NCI-H1417 (cell line): ENCODE measurements around the gene PSMA8.
"Not testable (repeated sequence)": the region's sequence is repeated elsewhere in the genome, so short reads cannot be mapped to it uniquely, and the experiment has no call there.

Source experiments
- DNase-seq, 3 experiments: peaks; one replicate each; lab custom pipeline; 2025; lab: John Stamatoyannopoulos, UW

The PSMA8 gene

DNA sequence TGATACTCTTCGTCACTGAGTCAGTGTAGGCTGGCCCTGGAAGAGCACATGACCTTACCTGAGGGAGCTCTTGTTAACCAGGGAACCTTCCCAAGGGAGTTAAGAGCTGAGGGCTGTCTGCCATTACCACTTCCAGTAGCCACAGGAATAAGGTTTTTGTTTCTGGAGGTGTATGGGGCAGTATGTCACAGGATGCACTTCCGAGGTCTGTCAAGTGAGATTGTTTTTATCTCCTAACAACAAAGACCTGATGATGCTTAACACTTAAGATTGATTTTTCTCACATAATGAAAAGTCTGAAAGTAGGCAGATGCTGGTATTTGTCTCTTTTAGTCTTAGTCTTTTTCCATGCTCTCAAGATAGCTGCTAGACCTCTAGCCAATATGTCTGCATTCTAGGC is 41.8 kb downstream of the PSMA8 start:
- no peak for DNase-seq

DNA sequence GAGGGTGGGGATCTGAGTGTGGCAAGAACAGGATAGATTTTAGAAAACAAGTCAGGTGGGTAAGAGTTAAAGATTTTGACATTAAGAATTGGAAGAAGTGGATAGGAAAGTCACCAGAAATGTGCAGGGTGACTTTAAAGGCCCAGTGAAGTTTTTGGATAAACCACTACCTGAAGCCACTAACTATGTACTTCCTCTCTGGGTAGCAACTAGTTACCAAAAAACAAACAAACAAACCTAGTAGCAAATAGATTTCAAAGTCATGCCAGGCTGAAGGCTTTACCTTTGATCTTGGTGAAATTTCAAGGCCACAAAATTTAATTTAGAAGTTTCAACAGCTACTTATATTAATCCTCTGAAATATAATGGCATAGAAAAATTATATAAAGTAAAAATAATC is 42.5 kb downstream of the PSMA8 start:
- DNase-seq: no peak

DNA sequence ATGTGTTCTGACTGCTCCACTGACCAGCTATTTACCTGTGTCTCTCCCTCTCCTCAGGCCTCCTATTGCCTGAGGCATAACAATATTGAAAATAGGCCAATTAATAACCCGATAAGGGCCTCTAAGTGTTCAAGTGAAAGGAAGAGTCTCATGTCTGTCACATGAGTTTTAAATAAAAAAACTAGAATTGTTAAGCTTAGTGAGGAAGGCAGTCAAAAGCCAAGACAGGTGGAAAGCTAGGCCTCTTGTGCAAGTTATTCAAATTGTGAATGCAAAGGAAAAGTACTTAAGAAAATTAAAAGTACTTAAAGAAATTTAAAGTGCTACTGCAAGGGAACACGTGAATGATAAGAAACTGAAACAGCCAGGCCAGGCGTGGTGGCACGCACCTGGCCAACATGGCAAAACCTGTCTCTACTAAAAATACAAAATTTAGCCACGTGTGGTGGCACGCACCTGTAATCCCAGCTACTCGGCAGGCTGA is 47.7 kb downstream of the PSMA8 start:
- peak in 1 of 3 experiments; percentile 17 for DNase-seq

DNA sequence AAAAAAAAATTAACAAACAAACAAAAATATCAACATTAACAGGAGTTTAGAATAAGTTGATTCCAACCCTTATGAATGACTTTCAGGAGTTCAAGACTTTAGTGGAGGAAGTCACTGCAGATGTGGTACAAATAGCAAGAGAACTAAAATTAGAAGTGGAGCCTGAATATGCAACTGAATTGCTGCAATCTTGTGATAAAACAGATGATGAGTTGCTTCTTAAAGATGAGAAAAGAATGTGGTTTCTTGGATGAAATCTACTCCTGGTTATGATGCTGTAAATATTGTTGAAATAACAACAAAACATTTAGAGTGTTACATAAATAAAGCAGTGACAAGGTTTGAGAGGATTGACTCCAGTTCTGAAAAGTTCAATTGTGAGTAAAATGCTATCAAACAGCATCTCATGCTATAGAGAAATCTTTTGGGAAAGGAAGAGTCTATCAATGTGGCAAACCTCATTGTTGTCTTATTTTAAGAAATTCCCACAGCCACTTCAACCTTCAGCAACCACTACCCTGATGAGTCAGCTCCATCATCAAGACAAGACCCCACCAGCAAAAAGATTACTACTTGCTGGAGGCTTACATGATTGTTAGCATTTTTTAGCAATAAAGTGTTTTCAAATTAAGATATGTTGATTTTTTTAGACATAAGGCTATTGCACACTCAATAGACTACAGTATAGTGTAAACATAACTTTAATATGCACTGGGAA is 49.9 kb downstream of the PSMA8 start:
- DNase-seq: no peak

DNA sequence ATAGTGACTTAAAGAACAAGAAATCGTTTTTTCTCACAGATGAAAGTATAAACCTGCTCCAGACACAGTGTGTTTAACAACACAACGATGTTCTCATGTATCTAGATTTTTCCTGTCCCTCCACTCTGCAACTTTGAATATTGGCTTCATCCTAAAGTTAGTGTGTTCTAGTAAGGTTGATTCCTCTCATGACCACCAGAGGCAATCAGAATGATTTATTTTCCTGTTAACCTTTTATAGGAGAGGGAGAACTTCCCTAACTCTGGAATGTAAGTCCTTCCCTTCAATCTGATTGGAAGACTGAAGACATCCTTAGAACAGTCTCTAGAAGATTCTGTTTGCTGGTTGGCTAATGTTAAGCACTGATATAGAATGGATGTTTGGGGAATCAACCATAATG is 51.6 kb downstream of the PSMA8 start:
- peak in 1 of 3 experiments; percentile 12 for DNase-seq

DNA sequence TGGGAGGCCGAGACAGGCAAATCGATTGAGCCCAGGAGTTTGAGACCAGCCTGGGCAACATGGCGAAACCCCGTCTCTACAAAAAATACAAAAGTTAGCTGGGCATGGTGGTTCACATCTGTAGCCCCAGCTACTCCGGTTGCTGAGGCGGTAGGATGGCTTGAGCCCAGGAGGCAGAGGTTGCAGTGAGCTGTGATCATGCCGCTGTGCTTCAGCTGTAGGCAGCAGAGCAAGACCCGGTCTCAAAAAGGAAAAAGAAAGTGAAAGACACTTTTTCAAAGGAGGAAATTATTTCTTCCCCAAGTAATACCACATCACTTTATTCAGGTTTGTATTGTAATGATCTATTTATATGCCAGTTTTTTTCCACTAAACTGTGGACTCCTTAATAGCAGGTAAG is 56.8 kb downstream of the PSMA8 start:
- DNase-seq: no peak

DNA sequence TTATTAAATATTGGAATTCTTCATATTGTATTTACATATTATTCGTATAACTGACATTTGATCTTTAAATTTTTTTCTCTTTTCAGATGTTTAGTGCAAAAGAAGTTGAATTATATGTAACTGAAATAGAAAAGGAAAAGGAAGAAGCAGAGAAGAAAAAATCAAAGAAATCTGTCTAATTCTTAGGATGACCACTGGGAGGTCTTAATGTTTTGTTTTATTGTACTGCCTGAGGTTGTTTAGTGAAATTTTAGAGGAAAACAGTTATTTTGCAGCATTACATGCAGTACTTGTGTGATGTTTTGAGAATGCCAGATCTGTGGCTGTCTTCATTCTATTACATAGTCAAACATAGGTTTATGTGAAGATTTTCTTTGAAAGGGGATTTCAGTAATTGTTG is 58.6 kb downstream of the PSMA8 start:
- DNase-seq: no peak

DNA sequence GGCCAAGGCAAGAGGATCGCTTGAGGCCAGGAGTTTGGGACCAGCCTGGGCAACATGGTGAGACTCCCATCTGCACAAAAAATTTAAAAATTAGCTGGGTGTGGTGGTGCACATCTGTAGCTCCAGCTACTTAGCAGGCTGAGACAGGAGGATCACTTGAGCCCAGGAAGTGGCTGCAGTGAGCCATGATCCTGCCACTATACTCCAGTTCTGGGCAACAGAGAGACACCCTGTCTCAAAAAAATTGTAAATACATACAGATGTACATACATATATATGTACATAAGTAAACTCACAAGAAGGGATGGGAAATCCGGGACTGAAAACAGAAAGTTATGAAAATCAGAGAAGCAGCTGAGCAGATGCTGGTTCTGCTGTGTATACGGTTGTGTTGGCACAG is 62.9 kb downstream of the PSMA8 start:
- DNase-seq: no peak

DNA sequence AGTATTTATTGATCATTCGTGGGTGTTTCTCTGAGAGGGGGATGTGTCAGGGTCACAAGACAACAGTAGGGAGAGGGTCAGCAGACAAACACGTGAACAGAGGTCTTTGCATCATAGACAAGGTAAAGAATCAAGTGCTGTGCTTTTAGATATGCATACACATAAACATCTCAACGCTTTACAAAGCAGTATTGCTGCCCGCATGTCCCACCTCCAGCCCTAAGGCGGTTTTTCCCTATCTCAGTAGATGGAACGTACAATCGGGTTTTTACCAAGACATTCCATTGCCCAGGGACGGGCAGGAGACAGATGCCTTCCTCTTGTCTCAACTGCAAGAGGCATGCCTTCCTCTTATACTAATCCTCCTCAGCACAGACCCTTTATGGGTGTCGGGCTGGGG is 68.3 kb downstream of the PSMA8 start:
- not testable (repeated sequence) for DNase-seq

DNA sequence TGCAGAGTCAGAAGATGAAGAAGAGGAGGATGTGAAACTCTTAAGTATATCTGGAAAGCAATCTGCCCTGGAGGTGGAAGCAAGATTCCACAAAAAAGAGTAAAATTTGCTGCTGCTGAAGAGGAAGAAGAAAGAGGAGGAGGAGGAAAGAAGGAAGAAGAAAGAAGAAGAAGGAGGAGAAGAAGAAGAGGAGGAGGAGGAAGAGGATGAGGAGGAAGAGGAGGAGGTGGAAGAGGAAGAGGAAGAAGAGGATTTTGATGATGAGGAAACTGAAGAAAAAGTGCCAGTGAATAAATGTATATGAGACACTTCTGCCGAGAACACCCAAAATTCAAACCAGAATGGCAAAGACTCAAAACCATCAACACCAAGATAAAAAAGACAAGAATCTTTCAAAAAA is 71.6 kb downstream of the PSMA8 start:
- no peak for DNase-seq

DNA sequence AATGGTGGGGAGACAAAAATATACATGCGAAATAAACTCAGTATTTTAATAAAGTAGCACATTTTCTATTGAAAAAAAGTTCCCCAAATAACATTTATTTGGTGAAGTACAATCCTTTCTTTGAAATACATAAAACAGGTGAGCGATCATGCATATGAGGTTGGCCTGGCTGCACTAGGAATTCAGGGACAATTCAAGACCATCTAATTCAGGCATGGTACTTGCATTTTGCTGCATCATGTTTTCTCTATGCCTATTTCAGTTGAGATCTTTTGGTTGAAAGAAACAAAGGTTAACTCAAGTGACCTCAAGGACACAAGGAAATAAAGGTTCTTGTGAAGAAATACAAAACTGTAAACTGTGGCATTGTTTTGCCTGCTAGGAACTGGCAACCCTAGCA is 72.8 kb downstream of the PSMA8 start:
- no peak for DNase-seq

DNA sequence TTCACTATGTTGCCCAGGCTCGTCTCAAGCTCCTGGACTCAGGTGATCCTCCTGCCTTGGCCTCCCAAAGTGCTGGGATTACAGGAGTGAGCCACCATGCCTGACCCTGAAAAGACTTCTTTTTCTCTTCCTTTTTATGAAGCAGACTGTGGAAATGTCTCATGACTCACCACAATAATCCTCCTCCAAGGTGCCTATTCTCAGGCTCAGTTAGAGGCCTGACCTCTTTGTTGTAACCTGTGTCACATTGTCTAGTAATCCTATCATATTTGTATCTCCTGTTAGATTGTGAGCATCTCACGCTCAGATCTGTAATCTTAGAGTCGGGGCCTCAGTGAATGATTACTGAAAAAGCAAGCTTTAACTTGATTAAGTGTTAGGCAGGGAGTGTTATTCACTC is 74.3 kb downstream of the PSMA8 start:
- DNase-seq: no peak

DNA sequence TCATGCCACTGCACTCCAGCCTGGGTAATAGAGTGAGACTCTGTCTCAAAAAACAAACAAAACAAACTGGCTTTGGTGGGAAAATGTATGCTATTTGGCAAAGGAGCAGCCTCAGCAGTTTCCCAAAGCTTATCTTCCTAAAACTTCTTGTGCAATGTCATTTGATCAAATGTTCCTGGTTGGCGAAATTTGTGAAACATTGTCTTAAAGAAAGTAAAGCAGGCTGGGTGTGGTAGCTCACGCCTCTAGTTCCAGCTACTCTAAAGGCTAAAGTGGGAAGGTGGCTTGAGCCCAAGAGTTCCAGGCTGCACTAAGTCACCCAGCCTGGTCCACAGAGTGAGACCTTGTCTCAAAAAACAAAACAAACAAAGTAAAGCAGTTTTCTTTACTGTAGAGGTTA is 75.3 kb downstream of the PSMA8 start:
- DNase-seq: no peak

DNA sequence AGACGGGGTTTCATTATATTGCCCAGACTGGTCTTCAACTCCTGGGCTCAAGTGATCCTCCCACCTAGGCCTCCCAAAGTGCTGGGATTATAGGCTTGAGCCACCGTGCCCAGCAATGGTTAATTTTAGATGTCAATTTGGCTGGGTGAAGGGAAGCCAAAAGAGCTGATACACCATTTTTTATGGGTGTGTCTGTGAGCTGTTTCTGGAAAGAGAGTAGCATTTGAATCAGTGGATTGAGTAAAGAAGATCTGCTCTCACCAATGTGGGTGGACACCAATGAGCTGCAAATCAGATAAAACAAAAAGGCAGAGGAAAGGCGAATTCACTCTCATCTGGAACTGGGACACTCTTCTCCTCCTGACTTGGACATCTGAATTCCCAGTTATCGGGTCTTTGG is 76.5 kb downstream of the PSMA8 start:
- DNase-seq: no peak

DNA sequence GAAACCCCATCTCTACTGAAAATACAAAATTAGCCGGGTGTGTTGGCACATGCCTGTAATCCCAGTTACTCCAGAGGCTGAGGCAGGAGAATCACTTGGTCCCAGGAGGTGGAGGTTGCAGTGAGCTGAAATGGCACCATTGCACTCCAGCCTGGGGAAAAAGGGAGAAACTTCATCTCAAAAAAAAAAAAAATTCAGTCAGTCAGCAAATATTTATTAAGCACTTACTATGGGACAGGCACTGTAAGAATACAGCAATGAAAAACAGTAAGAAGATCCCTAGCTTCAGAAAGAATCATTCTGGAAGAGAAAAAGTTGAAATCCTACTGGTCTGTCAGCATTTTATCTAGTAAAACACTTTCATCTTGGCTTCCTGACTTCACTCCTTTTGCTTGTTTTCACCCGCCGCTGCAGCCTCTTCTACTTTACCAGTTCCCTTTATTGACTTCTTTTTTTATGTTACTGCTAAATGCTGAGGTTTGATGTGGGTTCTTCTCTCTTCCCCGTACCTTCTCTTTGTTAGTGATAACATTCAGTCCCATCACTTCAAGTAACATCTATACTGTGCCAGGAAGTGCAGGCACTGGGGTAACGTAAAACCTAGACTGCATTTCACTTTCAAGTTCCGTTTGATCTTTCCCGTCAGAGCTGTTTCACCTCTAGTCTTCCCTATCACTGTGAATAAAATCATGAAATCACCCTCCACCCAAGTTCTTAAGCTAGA is 81.7 kb downstream of the PSMA8 start:
- no peak for DNase-seq

DNA sequence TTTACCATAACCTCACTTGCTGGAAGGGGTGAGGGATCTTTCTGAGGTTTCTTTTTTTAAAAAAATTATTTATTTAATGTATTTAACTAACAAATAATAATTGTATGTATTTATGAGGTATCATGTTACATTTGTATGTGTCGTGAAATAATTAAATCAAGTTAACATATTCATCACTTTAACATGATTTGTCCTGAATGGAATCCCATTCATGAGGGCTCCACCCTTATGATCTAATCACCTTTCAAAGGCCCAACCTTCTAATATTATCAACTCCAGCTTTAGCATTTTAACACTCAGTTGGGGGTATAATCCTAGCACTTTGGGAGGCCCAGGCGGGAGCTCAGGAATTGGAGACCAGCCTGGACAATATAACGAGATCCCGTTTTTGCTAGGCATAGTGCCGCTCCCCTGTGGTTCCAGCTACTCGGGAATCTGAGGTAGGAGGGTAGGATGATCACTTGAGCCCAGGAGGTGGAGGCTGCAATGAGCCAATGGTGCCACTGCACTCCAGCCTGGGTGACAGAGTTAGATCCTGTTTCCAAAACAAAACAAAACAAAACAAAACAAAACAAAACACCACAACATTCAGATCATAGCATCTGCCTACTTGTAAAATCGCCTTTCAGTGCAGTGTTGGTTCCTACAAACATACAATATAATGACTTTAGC is 91.5 kb downstream of the PSMA8 start:
- peak in 2 of 3 experiments; percentile 13 to 66 for DNase-seq

DNA sequence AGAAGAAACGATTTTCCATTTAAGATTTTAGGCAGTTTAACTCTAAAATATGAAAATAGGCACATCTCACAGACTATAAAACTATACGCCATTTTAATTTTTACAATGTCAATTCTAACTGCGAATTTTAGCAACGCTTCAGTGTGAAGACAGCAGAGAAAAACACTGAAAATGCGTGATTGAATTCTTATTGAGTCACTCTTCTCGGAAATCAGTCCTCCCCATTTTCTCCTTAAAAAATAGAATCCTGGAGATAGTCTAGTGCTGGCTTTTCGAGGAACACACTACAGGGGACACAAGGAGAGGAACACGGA is 92.2 kb downstream of the PSMA8 start:
- DNase-seq: no peak

DNA sequence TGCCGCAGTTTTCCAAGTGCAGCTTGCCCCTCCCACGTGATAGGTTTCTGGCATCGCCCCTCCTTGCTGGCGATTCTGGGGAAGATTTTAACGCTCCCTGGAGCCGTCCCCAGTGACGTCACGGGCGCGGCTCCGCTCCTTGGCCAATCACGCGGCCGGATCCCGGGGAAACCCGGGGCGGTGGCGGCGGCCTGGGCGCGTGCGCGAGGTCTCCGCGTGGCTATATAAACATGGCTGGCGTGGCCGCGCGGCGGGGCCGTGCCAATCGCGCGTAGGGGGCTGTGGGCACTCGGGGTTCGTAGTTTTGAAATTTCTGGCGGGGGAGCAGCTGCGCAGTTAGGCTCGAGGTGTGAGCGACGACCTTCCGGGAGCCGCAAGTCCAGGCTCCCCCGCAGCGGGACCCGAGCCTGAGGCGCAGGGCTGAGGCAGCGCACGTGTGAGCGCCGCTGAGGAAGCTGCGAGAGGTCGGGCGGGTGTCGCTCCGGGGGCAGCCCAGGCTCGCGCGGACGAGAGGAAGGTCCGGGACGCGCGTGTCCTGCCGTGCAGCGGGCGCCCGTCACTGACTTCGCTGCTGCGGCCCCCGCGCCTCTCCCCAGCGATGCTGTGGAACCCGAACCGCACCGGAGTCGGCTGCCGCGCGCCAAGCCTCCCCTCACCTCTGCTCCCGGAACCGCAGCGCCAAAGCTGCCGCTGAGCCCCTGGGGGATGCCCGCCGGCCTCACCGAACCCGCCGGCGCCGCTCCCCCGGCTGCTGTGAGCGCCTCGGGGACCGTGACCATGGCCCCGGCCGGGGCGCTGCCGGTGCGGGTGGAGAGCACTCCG is 92.8 kb downstream of the PSMA8 start, which contains the start of gene TAF4B:
TSS of gene TAF4B (plus strand) at position 217 of the 822 bp plus-strand sequence. CDS start at position 706, 489 bp downstream.
- DNase-seq: peak; percentile 95 to 99 (median 98)

DNA sequence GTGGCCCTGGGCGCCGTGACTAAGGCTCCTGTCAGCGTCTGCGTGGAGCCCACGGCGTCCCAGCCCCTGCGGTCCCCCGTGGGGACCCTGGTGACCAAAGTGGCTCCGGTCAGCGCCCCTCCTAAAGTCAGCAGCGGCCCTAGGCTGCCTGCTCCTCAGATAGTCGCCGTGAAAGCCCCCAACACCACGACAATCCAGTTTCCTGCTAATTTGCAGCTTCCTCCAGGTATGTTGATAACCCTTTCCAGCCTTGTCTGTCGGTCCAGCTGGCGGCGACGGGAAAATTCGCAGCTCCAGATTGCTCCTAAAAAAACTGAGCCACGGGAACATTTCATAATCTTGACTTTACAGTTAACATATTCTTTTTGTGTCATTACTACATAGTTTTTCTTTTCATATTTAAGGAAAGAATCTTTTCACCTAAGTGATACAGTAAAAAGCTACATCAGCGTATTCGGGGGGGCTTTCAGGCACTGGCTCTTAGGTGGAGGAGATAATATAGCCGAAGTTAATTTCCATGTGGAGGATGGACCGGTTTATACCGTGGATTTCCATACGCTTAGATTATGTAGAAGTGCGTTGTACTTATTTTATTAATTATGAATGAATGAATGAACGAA is 93.5 kb downstream of the PSMA8 start:
- peak in 1 of 3 experiments; percentile 79 for DNase-seq

DNA sequence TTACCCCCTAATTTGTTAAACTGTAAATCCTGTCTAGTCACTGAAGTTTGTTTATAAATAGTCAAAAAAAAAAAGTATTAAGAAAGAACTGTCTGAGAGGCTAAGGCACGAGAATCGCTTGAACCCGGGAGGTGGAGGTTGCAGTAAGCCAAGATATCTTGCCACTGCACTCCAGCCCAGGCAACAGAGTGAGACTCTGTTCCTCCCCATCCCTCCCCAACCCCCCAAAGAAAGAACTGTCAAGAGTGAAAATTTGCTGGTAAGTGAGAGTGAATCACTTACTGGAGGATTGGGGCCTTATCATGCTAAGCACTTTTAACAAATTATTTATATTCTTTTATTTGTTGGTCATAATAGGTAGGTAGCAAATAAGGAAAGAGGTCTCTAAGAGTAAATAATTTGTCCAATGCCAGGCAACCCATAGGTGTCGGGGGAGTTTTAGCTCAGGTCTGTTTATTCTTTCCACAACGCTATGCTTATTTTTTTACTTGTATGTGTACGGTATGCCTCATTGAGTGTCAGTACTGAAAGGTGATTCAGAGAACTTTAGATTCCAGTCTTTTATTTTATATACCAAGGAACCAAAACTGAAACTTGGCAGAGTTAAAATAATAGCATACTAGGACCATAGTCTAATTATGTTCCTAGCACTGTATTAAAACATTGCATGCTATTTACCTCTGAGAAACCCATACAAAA is 95.0 kb downstream of the PSMA8 start:
- no peak for DNase-seq

DNA sequence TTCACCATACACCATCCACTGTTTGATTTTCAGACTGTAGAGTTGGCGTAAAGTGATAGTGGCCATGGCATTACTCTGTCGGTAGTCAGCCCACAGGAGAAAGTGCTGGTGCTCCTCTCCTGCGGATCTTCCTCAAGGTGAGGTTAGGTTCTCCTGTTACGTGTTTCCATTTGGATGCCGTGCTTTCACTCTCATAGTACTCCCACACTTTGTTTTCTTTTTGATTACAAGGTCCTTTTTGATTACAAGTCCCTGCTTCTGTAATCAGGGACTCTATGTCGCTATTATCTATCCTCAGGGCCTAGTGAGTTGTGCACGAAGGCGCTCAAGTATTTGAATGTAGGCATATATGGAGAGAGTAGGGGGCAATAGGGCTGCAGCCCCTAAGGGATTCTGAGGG is 96.8 kb downstream of the PSMA8 start:
- DNase-seq: no peak
